SJSA1 (cell line): ENCODE results near the gene GET3. TPM values are rescaled to one million over a fixed set of nuclear protein-coding genes. Genes with fewer than 3 reads are reported as not detected.
"Not testable (repeated sequence)": the region's sequence is repeated elsewhere in the genome, so short reads cannot be mapped to it uniquely, and the experiment has no call there.

ENCODE experiments used
- DNase-seq, 2 experiments: peaks; one replicate each; pipeline ENCODE4 v3.0.0-alpha.2; 2015 to 2020; ENCODE audit warnings: low spot score in 2 of 2, low read depth in 1 of 2
- H3K27ac ChIP-seq: fragments of 250-450 bp; sonication (Bioruptor Pico); 2 replicates; pipeline ENCODE4 v1.5.1; 2020; ENCODE audit warnings: mild to moderate bottlenecking, moderate library complexity
- H3K27me3 ChIP-seq: fragments of 250-450 bp; sonication (Bioruptor Pico); replicated peaks from 2 replicates; pipeline ENCODE4 v1.5.1; 2020; ENCODE audit warnings: mild to moderate bottlenecking, moderate library complexity
- H3K36me3 ChIP-seq: fragments of 250-450 bp; sonication (Bioruptor Pico); 2 replicates; pipeline ENCODE4 v1.5.1; 2020; ENCODE audit warnings: mild to moderate bottlenecking
- H3K4me1 ChIP-seq: fragments of 250-450 bp; sonication (Bioruptor Pico); replicated peaks from 2 replicates; pipeline ENCODE4 v1.6.1; 2021; ENCODE audit warnings: mild to moderate bottlenecking
- H3K4me3 ChIP-seq: fragments of 250-450 bp; sonication (Bioruptor Pico); 2 replicates; pipeline ENCODE4 v1.5.1; 2020; ENCODE audit warnings: mild to moderate bottlenecking
- H3K9me3 ChIP-seq: fragments of 250-450 bp; sonication (Bioruptor Pico); replicated peaks from 2 replicates; pipeline ENCODE4 v1.5.1; 2020; ENCODE audit warnings: mild to moderate bottlenecking
- total RNA-seq: library from RNA; depleted of rRNA; stranded (reverse); fragments of >200 nt; shearing (Covaris generic); gene quantifications from 2 replicates; pipeline ENCODE4 v1.2.3, GENCODE V29; 2014

The GET3 gene
- total RNA-seq, 1 experiment from 2014 or later = 127 TPM

DNA sequence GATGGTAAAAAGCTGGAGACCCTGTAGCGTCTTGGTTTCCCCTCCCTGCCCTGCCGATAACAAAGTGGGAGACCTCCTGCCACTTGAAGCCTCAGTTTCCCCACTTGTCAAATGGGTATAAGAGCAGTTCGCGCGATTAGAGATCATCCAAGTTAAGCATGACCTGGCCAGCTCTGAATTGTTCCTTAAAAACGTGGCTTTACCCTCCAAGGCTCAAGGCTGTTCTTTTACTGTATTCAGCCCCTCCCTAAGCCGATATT, 14.0 kb upstream of the GET3 start:
- DNase-seq = no peak
- no peaks in the 10 kb centered on the region for H3K9me3 ChIP-seq
- peak overlapping the region; percentile 87 for H3K27ac ChIP-seq
- H3K4me3 ChIP-seq = peak overlapping the region; percentile 62
- peaks cover 27% of the 10 kb centered on the region for H3K4me1 ChIP-seq
- H3K36me3 ChIP-seq = peaks cover 38% of the 10 kb centered on the region
- H3K27me3 ChIP-seq = no peaks in the 10 kb centered on the region

DNA sequence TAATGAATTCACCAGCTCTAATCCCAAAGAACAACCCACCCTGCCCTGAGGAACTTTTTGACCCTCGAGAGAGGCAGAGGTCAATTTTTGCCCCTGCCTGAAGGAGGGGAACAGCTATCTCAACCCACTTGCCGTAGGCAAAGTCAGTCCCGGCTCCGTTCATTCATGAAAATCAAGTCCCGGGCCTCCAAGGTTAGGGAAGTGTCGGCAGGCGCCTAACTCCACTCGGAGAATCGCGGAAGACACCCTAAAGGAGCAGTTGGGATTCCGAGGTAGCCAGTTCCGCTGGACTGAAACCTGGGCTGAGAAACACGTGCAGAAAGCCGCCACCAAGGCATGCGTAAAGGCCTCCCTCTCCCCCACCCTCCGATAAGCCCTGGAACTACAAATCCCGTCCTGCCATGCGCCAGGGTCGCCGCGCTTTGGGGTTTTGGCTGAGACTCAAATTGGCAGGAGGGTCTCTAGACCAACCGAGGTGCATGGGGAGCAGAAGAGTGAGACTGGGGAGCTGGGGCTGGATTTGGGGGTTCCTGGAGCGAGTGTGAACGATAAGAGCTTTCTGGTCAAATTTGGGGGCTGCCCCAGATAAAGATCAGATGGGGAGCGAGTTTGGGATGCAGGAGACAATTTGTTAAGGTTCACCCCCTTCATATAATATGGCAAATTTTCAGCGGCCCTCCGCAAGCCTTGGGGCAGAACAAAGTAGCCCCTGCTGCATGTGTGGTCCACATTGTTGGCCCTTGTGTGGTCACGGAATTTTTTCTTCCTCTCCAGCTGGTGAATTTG, 13.5 kb upstream of the GET3 start, which contains the start of gene TNPO2:
TNPO2 (minus strand) TSS at position 292 of the 786 bp plus-strand sequence. CDS start 2,955 bp downstream, outside the sequence.
- H3K9me3 ChIP-seq = no peaks in the 10 kb centered on the region

DNA sequence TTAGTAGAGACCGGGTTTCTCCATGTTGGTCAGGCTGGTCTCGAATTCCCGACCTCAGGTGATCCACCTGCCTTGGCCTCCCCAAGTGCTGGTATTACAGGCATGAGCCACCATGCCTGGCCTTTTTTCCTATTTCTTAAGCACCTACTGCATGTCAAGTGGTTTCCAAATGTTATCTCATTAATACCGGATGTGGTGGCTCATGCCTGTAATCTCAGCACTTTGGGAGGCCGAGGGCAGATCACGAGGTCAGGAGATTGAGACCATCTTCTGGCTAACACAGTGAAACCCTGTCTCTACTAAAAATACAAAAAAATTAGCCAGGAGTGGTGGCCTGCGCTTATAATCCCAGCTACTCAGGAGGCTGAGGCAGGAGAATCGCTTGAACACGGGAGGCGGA, 11.7 kb upstream of the GET3 start:
- H3K27ac ChIP-seq, DNase-seq, H3K4me3 ChIP-seq, H3K27me3 ChIP-seq, H3K9me3 ChIP-seq: not testable (repeated sequence)
- Histone ChIP-seq H3K36me3 (peaks cover 42% of the 10 kb centered on the region), H3K4me1 (peaks cover 21% of the 10 kb centered on the region)

More for the DNA sequence above, 13.5 kb upstream of the GET3 start, which contains the start of gene TNPO2:
- Histone ChIP-seq H3K27ac (peak within 1 kb of the TSS; percentile 87), H3K27me3 (no peaks in the 10 kb centered on the region), H3K4me3 (peak within 1 kb of the TSS; percentile 62), H3K36me3 (peaks cover 38% of the 10 kb centered on the region), H3K4me1 (peaks cover 27% of the 10 kb centered on the region)
- peak; percentile 72 to 77 for DNase-seq

DNA sequence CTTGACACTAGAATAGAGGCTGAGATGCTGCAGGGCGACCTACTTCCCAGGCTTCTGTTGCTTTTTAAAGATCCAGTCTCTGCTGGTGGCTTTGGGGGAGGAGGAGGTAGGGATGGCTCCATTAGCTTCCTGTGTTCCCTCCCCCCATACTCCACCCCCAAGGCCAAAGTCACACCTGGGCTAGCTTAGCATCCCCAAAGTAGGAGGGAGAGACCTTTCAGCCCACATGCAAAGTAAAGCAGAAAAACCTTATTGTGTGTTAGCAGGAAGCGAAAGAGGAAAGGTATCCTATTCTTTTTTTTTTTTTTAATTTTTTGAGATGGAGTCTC, 10.3 kb upstream of the GET3 start:
- Histone ChIP-seq H3K9me3 (no peaks in the 10 kb centered on the region), H3K27me3 (no peaks in the 10 kb centered on the region), H3K4me3 (no peak overlapping the region), H3K4me1 (peaks cover 16% of the 10 kb centered on the region), H3K36me3 (peaks cover 48% of the 10 kb centered on the region), H3K27ac (no peak overlapping the region)
- no peak for DNase-seq

DNA sequence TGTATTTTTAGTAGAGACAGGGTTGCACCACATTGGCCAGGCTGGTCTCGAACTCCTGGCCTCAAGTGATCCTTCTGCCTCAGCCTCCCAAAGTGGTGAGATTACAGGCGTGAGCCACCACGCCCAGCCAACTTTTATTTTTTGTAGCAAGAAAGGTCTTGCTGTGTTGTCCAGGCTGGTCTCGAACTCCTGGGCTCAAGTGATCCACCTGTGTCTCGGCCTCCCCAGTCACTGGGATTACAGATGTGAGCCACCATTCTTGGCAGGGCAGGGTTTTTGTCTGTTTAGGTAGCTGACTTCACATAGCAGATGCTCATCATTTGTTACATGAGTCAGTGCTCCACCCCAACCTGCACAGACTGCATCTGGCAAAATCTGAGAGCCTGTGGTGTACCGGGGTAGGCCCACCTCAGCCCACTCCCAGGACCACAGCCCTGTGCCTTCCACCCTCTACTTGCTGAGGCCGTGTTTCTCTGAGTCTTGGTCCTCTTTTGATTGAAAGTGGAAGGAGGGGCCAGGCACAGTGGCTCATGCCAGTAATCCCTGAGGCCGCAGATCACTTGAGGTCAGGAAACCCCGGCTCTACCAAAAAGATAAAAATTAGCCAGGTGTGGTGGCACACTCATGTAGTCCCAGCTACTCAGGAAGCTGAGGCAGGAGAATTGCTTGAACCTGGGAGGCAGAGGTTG, 9.4 kb upstream of the GET3 start:
- no peaks in the 10 kb centered on the region for H3K9me3 ChIP-seq
- H3K4me1 ChIP-seq = peaks cover 19% of the 10 kb centered on the region
- no peak overlapping the region for H3K4me3 ChIP-seq
- peaks cover 57% of the 10 kb centered on the region for H3K36me3 ChIP-seq
- H3K27me3 ChIP-seq = no peaks in the 10 kb centered on the region
- no peak overlapping the region for H3K27ac ChIP-seq
- no peak for DNase-seq

DNA sequence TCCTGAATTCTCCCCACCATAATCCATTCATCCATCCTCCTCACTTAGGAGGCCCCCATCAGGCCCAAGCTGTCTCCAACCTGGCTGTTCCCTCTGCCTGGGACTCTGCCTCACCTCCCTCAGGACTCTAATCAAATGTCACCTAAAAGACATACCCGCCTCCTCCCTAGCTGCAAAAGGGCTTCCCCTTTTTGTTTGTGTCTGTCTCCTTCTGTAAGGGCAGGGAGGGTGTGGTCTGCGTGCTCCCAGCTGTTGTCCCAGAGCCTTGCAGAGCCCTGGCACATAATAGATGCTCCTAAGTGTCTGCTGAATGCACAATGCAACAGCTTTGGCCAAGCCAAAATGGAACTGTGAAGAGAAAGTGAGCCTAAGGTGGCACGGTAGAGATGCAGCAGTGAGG, 7.2 kb upstream of the GET3 start:
- DNase-seq = no peak

DNA sequence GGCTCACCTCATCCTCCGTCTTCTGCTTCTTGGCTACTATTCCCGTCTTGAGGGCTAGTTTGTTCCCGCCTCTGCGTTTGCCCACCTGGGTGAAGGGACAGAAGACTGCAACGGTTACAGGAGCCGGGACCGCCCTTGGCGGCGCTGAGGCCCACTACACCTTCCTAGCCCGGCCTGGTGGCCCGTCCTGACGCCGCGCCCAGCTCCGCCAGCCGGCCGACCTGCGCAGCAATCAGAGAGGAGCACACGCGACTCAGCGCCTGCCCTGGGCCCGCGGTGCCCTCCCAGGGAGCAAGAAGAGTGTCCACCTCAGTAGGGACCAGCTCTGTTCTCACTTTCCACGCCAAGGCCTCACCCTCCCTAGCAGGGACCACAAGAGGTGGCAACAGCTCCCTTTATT, 6.0 kb upstream of the GET3 start:
- DNase-seq = no peak
- no peak overlapping the region for H3K4me3 ChIP-seq
- peaks cover 69% of the 10 kb centered on the region for H3K36me3 ChIP-seq
- peaks cover 13% of the 10 kb centered on the region for H3K4me1 ChIP-seq
- H3K27ac ChIP-seq = no peak overlapping the region
- H3K27me3 ChIP-seq = no peaks in the 10 kb centered on the region
- no peaks in the 10 kb centered on the region for H3K9me3 ChIP-seq

More for the DNA sequence above, 7.2 kb upstream of the GET3 start:
- H3K4me3 ChIP-seq = no peak overlapping the region
- no peaks in the 10 kb centered on the region for H3K27me3 ChIP-seq
- H3K36me3 ChIP-seq = peaks cover 69% of the 10 kb centered on the region
- H3K4me1 ChIP-seq = peaks cover 12% of the 10 kb centered on the region
- no peak overlapping the region for H3K27ac ChIP-seq
- H3K9me3 ChIP-seq = no peaks in the 10 kb centered on the region

DNA sequence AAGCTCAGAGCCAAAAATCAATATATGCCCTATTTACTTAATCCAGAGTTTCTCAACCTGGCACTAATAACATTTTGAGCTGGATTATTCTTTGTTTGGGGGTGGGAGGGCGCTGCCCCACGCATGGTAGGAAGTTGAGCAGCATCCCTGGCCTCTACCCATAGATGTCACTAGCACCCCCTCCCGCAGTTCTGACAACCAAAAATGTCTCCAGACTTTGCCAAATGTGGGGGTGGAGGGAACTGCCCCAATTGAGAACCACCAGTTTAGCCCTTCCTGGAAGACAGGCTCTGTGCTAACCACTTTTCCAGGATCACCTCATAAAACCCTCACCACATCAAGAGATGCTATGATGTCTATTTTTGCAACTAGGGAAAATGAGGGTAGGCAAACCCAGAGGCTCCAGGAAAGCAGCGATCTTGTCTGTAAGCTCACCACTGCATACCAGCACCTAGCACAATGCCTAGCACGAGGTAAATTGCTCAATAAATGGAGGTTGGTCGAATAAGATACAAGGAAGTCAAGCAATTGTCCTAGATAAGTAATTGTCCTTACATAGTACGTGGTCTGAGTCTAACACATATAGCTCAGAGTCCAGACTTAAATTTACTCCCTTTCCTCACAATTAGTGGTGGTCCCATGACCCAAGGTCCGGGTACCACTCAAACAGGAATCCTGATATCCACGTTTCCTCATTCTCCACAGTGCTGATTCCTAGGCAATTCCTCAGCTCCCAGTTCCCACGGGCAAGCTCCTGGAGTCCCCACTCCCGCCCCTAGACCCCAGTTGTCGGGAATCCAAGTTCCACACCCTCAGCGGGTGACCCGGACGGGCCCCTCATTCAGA, 3.7 kb upstream of the GET3 start:
- H3K4me1 ChIP-seq = peaks cover 25% of the 10 kb centered on the region
- H3K9me3 ChIP-seq = no peaks in the 10 kb centered on the region
- peaks cover 60% of the 10 kb centered on the region for H3K36me3 ChIP-seq
- no peaks in the 10 kb centered on the region for H3K27me3 ChIP-seq
- peak overlapping the region; percentile 90 for H3K27ac ChIP-seq
- H3K4me3 ChIP-seq = peak overlapping the region; percentile 99
- DNase-seq = peak in 1 of 2 experiments; percentile 54

DNA sequence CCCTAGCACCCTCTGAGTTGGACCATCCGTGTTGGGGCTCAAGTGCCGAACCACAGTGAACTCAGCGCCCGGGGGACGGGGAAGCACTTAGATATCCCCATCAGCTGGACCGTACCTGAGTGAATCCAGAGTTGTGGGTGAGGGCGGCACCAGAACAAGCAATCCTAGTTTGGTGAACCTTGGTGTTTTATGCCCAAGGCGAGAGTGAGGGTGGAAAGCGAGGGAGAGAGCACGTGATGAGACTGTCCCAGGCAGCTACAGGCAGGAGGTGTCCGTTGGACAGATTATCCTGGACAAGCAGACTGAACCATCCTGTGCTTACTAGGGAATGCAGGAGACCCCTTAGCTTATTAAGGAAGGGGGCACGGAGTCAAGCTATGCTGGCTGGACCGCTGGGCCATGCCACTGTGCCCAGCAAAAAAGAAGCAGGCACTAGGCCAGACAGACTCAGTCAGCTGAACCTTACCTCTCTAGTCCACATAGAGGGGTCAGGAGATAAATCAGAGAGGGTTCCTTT, 596 bp downstream of the GET3 start:
- Histone ChIP-seq H3K36me3 (peaks cover 47% of the 10 kb centered on the region), H3K27me3 (no peaks in the 10 kb centered on the region), H3K4me3 (peak overlapping the region; percentile 66), H3K27ac (peak overlapping the region; percentile 99; the same call in 1 of the 2 replicates), H3K9me3 (no peaks in the 10 kb centered on the region), H3K4me1 (peaks cover 22% of the 10 kb centered on the region)
- DNase-seq = no peak

DNA sequence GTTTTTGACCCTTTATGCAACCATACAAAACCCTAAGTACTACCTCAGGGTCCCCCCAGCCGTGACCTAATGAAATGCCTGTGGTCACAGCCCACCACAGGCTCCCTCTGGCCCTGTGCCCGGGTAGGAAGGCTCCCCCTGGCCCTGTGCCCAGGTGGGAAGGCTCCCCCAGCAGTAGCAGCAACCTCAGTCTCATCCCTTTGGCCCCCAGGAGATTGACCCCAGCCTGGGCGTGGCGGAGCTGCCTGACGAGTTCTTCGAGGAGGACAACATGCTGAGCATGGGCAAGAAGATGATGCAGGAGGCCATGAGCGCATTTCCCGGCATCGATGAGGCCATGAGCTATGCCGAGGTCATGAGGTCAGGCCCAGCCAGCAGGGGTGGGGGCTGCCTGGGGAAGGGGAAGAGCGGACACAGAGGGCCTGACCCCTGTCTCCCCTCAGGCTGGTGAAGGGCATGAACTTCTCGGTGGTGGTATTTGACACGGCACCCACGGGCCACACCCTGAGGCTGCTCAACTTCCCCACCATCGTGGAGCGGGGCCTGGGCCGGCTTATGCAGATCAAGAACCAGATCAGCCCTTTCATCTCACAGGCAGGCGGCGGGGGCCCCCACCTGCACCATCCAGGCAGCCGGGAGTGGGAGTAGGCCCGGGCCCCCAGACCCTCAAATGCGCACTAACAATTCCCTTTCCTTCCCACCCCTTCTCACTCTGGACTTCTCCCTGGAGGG, 8.0 kb downstream of the GET3 start:
- DNase-seq = no peak
- Histone ChIP-seq H3K4me3 (no peak overlapping the region), H3K9me3 (no peaks in the 10 kb centered on the region), H3K4me1 (peaks cover 10% of the 10 kb centered on the region), H3K27ac (no peak overlapping the region), H3K36me3 (peaks cover 51% of the 10 kb centered on the region), H3K27me3 (peaks cover 5% of the 10 kb centered on the region)

DNA sequence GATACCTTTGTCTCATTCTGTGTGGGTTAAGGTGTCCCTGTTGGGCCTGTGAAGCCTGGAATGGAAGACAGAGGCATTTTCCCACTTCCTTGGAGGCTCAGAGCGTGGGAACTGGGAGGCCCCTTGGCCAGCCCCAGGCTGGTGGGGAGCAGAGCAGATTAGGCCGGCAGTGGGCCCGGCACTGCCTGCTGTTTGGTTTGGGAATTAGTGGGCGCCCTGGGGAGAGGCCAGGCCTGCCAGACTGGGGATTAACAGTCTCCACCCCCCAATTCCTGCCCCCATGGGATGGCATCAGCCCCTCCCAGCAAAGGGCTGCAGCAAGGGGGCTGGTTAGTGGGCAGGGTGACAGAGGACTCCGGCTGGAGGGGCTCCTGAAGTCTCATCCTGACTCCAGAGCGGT, 11.2 kb downstream of the GET3 start:
- H3K27ac ChIP-seq = no peak overlapping the region
- H3K4me3 ChIP-seq = no peak overlapping the region
- peaks cover 15% of the 10 kb centered on the region for H3K4me1 ChIP-seq
- H3K36me3 ChIP-seq = peaks cover 35% of the 10 kb centered on the region
- H3K27me3 ChIP-seq = peaks cover 32% of the 10 kb centered on the region
- no peaks in the 10 kb centered on the region for H3K9me3 ChIP-seq
- DNase-seq = no peak

DNA sequence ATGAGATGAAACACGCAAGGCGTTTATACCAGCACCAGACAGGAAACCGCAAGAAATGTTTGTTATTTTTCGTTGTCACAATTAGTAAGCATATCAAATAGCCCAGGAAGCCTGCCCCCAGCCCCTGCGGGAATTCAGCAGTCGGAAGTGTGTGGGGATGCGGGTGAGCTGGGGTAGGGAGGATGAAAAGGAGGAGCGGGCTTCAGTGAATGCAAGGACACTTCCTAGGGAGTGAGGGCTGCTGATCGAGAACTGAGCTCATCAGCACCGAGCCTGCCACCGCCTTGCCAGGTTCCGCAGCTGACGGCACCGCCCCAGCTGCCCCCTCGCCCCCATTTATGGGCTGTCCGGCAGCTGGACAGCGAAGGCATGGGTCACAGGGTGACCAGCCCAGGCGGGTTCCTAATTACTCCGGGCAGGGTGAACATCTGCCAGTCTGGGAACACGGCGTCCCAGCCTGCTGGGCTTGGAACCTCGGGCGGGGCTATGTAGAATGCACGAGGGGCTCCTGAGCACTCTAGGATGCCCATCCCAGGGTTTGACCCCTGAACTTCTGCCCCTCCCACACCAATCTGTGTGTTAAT, 12.7 kb downstream of the GET3 start:
- Histone ChIP-seq H3K36me3 (peaks cover 26% of the 10 kb centered on the region), H3K4me1 (peaks cover 15% of the 10 kb centered on the region), H3K9me3 (no peaks in the 10 kb centered on the region), H3K4me3 (no peak overlapping the region), H3K27me3 (peaks cover 35% of the 10 kb centered on the region), H3K27ac (no peak overlapping the region)
- peak in 1 of 2 experiments; percentile 33 for DNase-seq

DNA sequence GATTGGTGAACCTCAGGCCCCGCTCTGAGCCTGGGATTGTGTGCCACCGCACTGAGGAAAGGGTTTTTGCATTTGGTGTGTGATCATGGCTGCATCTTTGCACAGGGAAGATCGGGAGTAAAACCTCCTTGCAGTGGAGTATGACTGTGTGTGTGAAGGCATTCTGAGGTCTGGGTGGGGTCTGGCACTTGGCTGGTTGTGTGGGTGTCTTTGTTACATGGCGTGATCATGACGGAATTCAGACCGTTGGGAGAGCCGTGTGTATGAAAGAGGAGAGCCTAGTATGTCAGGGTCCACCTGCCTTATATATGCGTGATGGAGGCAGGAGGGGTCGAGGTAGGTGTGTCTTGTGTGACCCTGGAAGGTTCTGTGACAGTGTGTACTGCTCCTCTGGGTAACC, 13.6 kb downstream of the GET3 start:
- H3K27me3 ChIP-seq = peaks cover 35% of the 10 kb centered on the region
- H3K9me3 ChIP-seq = no peaks in the 10 kb centered on the region
- no peak for DNase-seq
- H3K4me3 ChIP-seq = no peak overlapping the region
- peaks cover 18% of the 10 kb centered on the region for H3K36me3 ChIP-seq
- no peak overlapping the region for H3K27ac ChIP-seq
- peaks cover 15% of the 10 kb centered on the region for H3K4me1 ChIP-seq
